WTC11 (cell line): ENCODE results near the gene CCDC92. TPM values are rescaled to one million over a fixed set of nuclear protein-coding genes. Genes with fewer than 3 reads are reported as not detected.

ENCODE experiments used
- ATAC-seq: fragments of 200-7000 bp; cut with Tn5 transposase; 2 replicates; pipeline ENCODE4 v1.10.0; 2021; ENCODE audit warnings: mild to moderate bottlenecking, moderate library complexity
- CTCF ChIA-PET: fragments of 300-600 bp; sonication (Branson Sonifier 250); formaldehyde crosslinking; loops from one replicate; lab custom pipeline; 2021; ENCODE audit warnings: antibody characterized with exemption; lab: Charles Lee
- POLR2A ChIA-PET: fragments of 350-600 bp; sonication (Branson Sonifier 250); formaldehyde crosslinking; loops from one replicate; lab custom pipeline; 2021; ENCODE audit warnings: antibody characterized with exemption; lab: Charles Lee
- DNase-seq: peaks from one replicate; pipeline ENCODE4 v3.0.0; 2021; ENCODE audit warnings: low spot score
- H3K27ac Mint-ChIP-seq: 2 replicates; pipeline ENCODE4 v1.8.0; 2021; ENCODE audit warnings: mixed read lengths
- H3K27me3 Mint-ChIP-seq: 2 replicates; pipeline ENCODE4 v1.8.0; 2021; ENCODE audit warnings: low read depth, mild to moderate bottlenecking, moderate library complexity, mixed read lengths
- H3K36me3 Mint-ChIP-seq: 2 replicates; pipeline ENCODE4 v1.8.0; 2021; ENCODE audit warnings: mixed read lengths
- H3K4me1 Mint-ChIP-seq: 2 replicates; pipeline ENCODE4 v1.8.0; 2022; ENCODE audit warnings: mixed read lengths
- H3K4me3 Mint-ChIP-seq: 2 replicates; pipeline ENCODE4 v1.8.0; 2021; ENCODE audit warnings: mild to moderate bottlenecking, moderate library complexity, mixed read lengths
- H3K9me3 Mint-ChIP-seq: 2 replicates; pipeline ENCODE4 v1.8.0; 2021; ENCODE audit warnings: mixed read lengths
- AR ChIP-seq: fragments of 250-450 bp; sonication (Bioruptor Pico); IDR thresholded peaks from 2 replicates; pipeline ENCODE4 v1.9.0; 2021; ENCODE audit warnings: mild to moderate bottlenecking
- ARID4B ChIP-seq: sonication (generic); formaldehyde crosslinking; IDR thresholded peaks from 2 replicates; pipeline ENCODE4 v1.8.0; 2023; ENCODE audit warnings: missing genetic modification reagents, mild to moderate bottlenecking, borderline replicate concordance
- CDX4 ChIP-seq: fragments of 250-450 bp; sonication (Bioruptor Pico); IDR thresholded peaks from 2 replicates; pipeline ENCODE4 v1.9.0; 2021; ENCODE audit warnings: moderate library complexity, mild to moderate bottlenecking, inconsistent platforms, borderline replicate concordance
- EMX1 ChIP-seq: fragments of 250-450 bp; sonication (Bioruptor Pico); IDR thresholded peaks from 2 replicates; pipeline ENCODE4 v1.8.0; 2021; ENCODE audit warnings: mild to moderate bottlenecking
- IRF2 ChIP-seq: sonication (generic); formaldehyde crosslinking; IDR thresholded peaks from 2 replicates; pipeline ENCODE4 v1.8.0; 2022; ENCODE audit warnings: low read depth, missing genetic modification reagents, borderline replicate concordance
- JUN ChIP-seq: sonication (generic); formaldehyde crosslinking; IDR thresholded peaks from 2 replicates; pipeline ENCODE4 v1.8.0; 2023; ENCODE audit warnings: mild to moderate bottlenecking, missing genetic modification reagents
- KAT7 ChIP-seq: sonication (generic); formaldehyde crosslinking; IDR thresholded peaks from 2 replicates; pipeline ENCODE4 v1.8.1; 2023; ENCODE audit warnings: missing genetic modification reagents, mild to moderate bottlenecking, borderline replicate concordance
- MXD4 ChIP-seq: fragments of 250-450 bp; sonication (Bioruptor Pico); IDR thresholded peaks from 2 replicates; pipeline ENCODE4 v1.8.0; 2021; ENCODE audit warnings: mild to moderate bottlenecking, moderate library complexity, borderline replicate concordance
- MYBL2 ChIP-seq: sonication (generic); formaldehyde crosslinking; IDR thresholded peaks from 2 replicates; pipeline ENCODE4 v1.8.1; 2023; ENCODE audit warnings: mild to moderate bottlenecking, moderate library complexity, missing genetic modification reagents
- NR2C2 ChIP-seq: sonication (generic); formaldehyde crosslinking; IDR thresholded peaks from 2 replicates; pipeline ENCODE4 v1.8.0; 2022; ENCODE audit warnings: mild to moderate bottlenecking, missing genetic modification reagents
- RELA ChIP-seq: sonication (generic); formaldehyde crosslinking; IDR thresholded peaks from 2 replicates; pipeline ENCODE4 v1.8.1; 2022; ENCODE audit warnings: missing genetic modification reagents, mild to moderate bottlenecking, borderline replicate concordance
- SMAD3 ChIP-seq: sonication (generic); formaldehyde crosslinking; IDR thresholded peaks from 2 replicates; pipeline ENCODE4 v1.8.0; 2022; ENCODE audit warnings: missing genetic modification reagents, mild to moderate bottlenecking, borderline replicate concordance
- SOX15 ChIP-seq: fragments of 250-450 bp; sonication (Bioruptor Pico); IDR thresholded peaks from 2 replicates; pipeline ENCODE4 v1.9.0; 2021; ENCODE audit warnings: mild to moderate bottlenecking
- ZMAT4 ChIP-seq: fragments of 250-450 bp; sonication (Bioruptor Pico); IDR thresholded peaks from 2 replicates; pipeline ENCODE4 v1.9.0; 2021; ENCODE audit warnings: mild to moderate bottlenecking
- ZNF263 ChIP-seq: sonication (generic); formaldehyde crosslinking; IDR thresholded peaks from 2 replicates; pipeline ENCODE4 v1.8.1; 2022; ENCODE audit warnings: low read depth, mild to moderate bottlenecking, moderate library complexity, missing genetic modification reagents
- ZNF281 ChIP-seq: sonication (generic); formaldehyde crosslinking; IDR thresholded peaks from 2 replicates; pipeline ENCODE4 v1.8.0; 2023; ENCODE audit warnings: mild to moderate bottlenecking, missing genetic modification reagents
- ZNF317 ChIP-seq: sonication (generic); formaldehyde crosslinking; IDR thresholded peaks from 2 replicates; pipeline ENCODE4 v1.8.1; 2023; ENCODE audit warnings: low read depth, mild to moderate bottlenecking, moderate library complexity, missing genetic modification reagents, borderline replicate concordance
- ZNF423 ChIP-seq: fragments of 250-450 bp; sonication (Bioruptor Pico); IDR thresholded peaks from 2 replicates; pipeline ENCODE4 v2.1.2; 2022; ENCODE audit warnings: mild to moderate bottlenecking, moderate library complexity
- ZSCAN18 ChIP-seq: fragments of 250-450 bp; sonication (Bioruptor Pico); IDR thresholded peaks from 2 replicates; pipeline ENCODE4 v2.1.2; 2022; ENCODE audit warnings: mild to moderate bottlenecking, moderate library complexity
- total RNA-seq: library from RNA; stranded (reverse); gene quantifications from 3 replicates; pipeline ENCODE4 v1.2.3, GENCODE V29; 2021

The CCDC92 gene
- total RNA-seq, 1 experiment from 2014 or later = 2.7 TPM

GRCh38 chr12:123944696-123945095 is 27.9 kb downstream of the CCDC92 start (continued):
- TF ChIP-seq ARID4B (CRISPR knock-in tag) = no peak
- no peak for TF ChIP-seq MXD4 (CRISPR knock-in tag)
- no peak for TF ChIP-seq NR2C2 (CRISPR knock-in tag)
- no peak for TF ChIP-seq SOX15 (CRISPR knock-in tag)
- TF ChIP-seq ZMAT4 (CRISPR knock-in tag) = no peak
- no peak for TF ChIP-seq JUN
- no peak for TF ChIP-seq ZNF263 (CRISPR knock-in tag)
- no peak for TF ChIP-seq EMX1 (CRISPR knock-in tag)
- TF ChIP-seq ZNF423 = no peak
- no peak for TF ChIP-seq KAT7 (CRISPR knock-in tag)
- no peak for TF ChIP-seq RELA (CRISPR knock-in tag)
- TF ChIP-seq, all 79 proteins: peak for 0

- Mint-ChIP-seq H3K4me3 (no peak overlapping the region), H3K27me3 (peaks cover 15% of the 10 kb centered on the region), H3K36me3 (peaks cover 3% of the 10 kb centered on the region; the same call in 1 of the 2 replicates), H3K4me1 (no peaks in the 10 kb centered on the region), H3K9me3 (peaks cover 6% of the 10 kb centered on the region; the same call in 1 of the 2 replicates), H3K27ac (no peak overlapping the region)
- TF ChIP-seq SMAD3 (CRISPR knock-in tag) (no peak), MYBL2 (CRISPR knock-in tag) (no peak), IRF2 (CRISPR knock-in tag) (no peak), ZNF281 (CRISPR knock-in tag) (no peak), AR (CRISPR knock-in tag) (no peak), CDX4 (CRISPR knock-in tag) (no peak), ZSCAN18 (CRISPR knock-in tag) (no peak), ZNF317 (CRISPR knock-in tag) (no peak)
- DNase-seq (no peak), ATAC-seq (no peak)
- ChIA-PET CTCF (no interaction called here), POLR2A (no interaction called here)
These were observed 28.8 kb downstream of the CCDC92 start for GRCh38 chr12:123943816-123944215.
